Glomerular visceral epithelial cell (primary cell): Measurements from ENCODE around the gene IGSF3.
"Not testable (repeated sequence)": the region's sequence is repeated elsewhere in the genome, so short reads cannot be mapped to it uniquely, and the experiment has no call there.

Experiments
- DNase-seq: peaks from one replicate; pipeline ENCODE4 v3.0.0-alpha.2; 2016; ENCODE audit errors: extremely low spot score

IGSF3 gene

GRCh38 chr1:116597388-116597787, 70.1 kb downstream of the IGSF3 start:
- DNase-seq: not testable (repeated sequence)

GRCh38 chr1:116596742-116597307, 70.7 kb downstream of the IGSF3 start:
- not testable (repeated sequence) for DNase-seq

GRCh38 chr1:116595946-116596741, 71.4 kb downstream of the IGSF3 start:
- DNase-seq: peak; percentile 31

DNA sequence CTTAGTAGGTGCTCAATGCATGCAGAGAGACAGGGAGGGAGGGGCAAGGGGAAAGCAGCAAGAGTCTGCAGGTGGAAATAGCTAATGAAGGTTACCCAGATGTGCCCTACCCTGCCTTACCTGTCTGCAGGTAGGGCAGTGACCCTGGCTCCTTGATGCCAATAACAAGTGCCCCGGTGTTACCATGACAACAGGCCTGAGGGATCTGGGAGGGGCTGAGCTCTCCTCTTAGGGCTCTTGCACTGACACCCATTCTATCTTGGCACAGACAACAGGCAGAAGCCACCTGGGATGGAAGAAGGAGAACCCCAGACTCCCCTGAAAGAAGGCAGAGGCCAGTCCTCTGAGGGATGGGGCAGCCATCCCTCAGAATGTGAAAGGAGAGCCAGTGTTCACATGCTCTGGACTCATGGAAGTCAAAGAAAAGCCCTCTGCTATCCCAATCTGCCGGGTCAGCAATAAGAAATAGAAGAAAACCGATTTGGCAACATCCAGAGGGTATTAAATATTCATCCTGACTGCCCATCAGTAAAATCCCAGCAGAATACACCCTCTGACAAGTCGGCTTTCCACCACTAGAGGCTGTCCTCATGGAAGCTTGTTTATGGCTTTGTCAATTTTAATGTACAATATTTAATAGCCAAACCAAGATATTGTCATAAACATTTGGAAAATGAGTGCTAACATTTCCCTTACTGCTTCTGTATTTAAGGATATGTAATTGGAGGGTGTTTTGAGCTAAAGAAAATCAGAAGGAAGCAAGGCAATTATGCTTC, 72.3 kb downstream of the IGSF3 start:
- not testable (repeated sequence) for DNase-seq

- not testable (repeated sequence) for DNase-seq
Observed at GRCh38 chr1:116593977-116594376, 73.6 kb downstream of the IGSF3 start.

DNA sequence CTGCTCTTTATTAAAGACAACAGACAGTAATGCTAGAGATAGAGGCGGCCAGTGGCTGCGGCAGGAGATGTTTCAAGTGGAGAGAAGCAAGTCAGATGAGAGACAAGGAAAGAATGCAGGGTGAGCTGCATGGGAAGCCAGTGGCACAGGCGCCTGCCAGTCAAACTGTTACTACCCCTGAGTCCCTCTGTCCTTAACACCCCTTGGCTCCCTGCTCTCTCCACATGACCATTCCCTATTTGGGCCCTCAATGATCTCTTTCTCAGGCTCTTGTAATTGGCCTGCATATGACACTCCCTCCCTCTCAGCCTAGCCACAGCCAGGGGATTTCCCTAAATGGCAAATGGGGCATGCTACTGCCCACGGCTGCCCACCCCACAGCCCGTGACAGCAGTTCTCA, 74.1 kb downstream of the IGSF3 start:
- not testable (repeated sequence) for DNase-seq

GRCh38 chr1:116591951-116592605, 75.5 kb downstream of the IGSF3 start:
- DNase-seq: not testable (repeated sequence)

DNA sequence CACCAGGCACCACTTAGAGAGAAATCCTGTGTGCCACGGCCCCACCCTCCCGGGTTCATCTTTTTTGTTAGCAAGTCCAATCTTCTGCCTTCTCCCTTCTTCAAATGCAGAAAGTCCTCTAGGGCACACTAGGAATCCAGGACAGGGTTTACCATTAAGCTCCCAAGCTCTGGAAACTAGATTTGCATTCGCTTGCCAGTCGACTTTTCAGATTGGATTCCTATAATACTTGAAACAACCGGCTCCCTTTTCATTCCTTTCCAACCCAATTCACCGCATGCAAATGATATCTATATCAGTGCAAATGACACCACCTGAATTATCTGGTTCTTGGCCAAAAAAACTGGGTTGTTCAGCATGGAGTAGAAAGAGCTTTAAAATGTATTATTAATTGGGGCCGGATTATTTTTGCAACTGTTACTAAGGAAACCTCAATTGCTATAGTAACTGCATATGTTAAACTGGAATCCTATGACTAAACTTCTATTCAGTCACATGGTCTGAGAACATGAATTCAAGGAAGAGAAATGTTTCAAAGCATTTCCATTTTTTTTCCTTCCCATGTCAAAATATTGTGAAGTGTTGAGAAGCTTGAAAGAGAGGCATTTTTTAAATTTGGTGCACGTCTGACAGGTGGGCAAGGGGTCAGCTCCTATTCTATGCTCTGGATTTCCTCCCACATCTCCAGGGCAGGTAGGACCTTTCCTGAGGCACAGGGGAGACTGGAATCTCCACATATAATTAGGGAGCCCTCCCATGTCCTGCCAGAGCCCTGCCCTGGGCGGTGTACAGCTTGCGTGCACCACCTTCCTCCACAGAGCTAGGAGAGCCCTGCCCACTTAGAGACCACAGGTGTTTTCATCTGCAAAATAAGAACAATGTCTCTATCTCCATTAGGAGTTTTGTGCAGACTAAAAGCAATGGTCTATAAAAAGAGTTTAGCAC, 76.3 kb downstream of the IGSF3 start:
- DNase-seq: not testable (repeated sequence)

DNA sequence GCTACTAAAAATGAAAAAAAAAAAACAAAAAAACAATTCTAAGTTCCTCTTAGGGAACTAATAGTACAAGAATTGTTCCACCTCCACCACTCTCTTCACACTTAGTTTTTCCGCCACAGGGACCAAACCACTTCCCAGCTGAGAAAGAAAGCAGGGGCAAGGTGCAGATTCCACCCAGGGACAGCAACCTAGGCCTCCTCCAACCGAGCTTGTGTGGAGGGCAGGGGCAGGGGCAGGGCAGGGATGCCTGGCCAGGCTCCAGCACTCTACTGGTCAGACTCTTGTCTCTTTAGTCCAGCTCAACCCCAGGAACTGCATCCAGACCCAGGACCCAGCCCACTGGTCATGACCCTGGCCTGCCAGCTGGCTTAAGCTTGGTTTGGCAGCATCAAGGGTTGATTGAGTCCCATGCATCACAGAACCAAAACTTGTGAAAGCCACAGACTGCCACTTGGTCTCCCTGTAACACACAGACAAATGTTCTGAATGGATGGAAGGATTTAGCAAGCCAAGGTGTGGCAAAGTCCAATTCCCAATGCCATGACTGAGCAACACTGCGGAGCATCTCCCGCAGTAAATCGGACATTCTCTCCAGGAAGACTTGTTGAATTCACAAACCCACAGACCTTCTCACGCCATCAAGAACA, 77.1 kb downstream of the IGSF3 start:
- not testable (repeated sequence) for DNase-seq

GRCh38 chr1:116589101-116589735, 78.3 kb downstream of the IGSF3 start:
- peak; percentile 44 for DNase-seq

DNA sequence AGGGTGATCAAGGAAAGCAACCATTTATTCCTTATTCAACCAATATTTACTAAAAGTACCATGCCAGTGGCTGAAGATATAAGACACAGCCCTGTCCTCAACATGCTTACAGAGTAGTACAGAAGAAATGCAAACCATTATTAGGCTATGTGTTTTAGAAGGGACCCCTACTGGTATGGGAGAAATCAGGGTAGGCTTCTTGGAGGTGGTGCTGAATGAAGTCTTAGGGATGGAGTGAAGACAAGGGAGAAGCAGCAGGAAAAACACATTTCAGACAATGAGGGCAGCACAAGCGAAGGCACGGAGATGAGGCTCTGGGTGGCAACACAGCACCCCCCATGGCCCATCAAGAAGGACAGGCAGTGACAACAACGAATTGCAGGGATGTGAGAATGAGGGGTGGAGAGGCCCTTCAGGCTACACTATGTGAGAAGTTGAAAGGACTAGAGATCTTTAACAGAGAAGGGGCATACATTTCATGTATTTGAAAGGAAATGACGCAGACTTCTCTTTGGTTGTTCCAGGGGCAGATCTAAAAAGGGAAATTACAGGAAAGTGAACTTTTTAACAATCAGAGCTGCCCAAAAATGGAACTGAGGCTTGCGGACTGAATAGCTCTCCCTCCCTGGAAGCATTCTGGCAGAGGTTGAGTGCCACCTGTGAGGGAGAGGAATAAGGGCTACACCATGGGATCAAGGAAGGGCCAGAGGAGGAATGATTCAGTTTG, 79.9 kb downstream of the IGSF3 start:
- DNase-seq: no peak

GRCh38 chr1:116586741-116587143, 80.8 kb downstream of the IGSF3 start:
- DNase-seq: no peak

GRCh38 chr1:116585886-116586285, 81.6 kb downstream of the IGSF3 start:
- no peak for DNase-seq

GRCh38 chr1:116581323-116581885, 86.1 kb downstream of the IGSF3 start:
- no peak for DNase-seq

- DNase-seq: no peak
Observed at GRCh38 chr1:116580446-116581322, 86.8 kb downstream of the IGSF3 start.

DNA sequence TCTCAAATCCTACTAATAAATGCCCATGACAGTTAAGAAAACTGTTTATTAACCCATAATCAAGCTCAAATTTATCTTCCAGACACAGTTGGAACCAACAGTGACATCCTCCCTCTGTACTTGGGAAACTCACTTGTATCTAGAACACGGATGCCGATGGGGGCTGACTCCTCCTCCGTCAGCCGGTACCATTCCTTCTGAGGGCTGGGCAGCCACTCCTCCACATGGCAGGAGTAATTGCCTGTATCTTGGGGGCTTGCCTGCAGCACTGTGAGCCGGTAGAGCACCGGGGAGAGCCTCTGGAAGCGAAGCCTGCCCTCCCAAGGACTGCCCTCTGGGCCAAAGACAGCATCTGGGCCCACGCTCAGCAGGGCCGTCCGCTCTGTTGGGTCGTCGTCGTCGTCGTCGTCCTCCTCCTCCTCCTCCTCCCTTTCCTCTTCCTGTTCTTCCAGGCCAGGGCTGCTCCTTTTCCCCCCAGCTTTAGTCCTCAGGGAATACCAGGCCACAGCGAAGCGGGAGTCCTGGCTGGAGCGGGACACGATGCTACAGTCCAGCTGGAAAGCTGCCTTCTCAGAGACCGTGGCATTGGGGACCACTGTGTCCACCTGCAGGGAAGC, 88.2 kb downstream of the IGSF3 start:
- no peak for DNase-seq

DNA sequence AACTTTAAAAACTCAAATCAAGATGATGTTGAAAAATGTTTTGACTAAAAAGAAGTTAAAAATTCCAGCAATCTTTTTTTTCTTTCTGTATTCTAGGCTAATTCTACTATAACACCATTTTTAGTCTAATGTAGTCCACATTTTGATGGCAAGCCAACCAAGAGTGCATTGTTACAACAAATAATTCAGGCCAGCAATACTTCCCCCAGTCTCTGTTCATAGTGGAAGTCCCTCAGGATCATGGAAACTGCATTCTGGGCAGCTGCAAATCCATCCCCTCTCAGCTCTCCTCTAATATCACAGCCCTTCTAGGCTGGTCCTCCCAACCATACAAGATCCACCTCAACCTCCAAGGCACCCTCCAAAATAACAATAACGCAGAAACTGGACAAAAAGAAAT, 89.0 kb downstream of the IGSF3 start:
- no peak for DNase-seq
